Heart left ventricle (tissue), 16 donors: Measurements from ENCODE around the gene ZGLP1. TPM values are rescaled to one million over a fixed set of nuclear protein-coding genes. Genes with fewer than 3 reads are reported as not detected.

Source experiments
- ATAC-seq, 4 donors: fragments of 200-7000 bp; cut with Tn5 transposase; one replicate each; pipeline ENCODE4 v1.9.1; 2020 to 2022; ENCODE audit warnings: moderate library complexity in 4 of 4, mild to moderate bottlenecking in 3 of 4, moderate number of reproducible peaks in 1 of 4
- DNase-seq, 5 donors: peaks; one replicate each; pipeline ENCODE4 v3.0.0-alpha.2; 2020
- H3K27ac ChIP-seq, 12 donors: fragments of 200-600 bp; sonication (generic) in 4 of 12; one replicate each; pipeline versions ENCODE4 v1.5.0 to v1.8.0; 2016 to 2022; ENCODE audit warnings: mild to moderate bottlenecking in 2 of 12
- H3K27me3 ChIP-seq, 9 donors: fragments of 200-600 bp; sonication (generic) in 2 of 9; one replicate each; pipeline versions ENCODE4 v1.5.1 to v1.8.0; 2016 to 2022; ENCODE audit warnings: mild to moderate bottlenecking in 3 of 9
- H3K36me3 ChIP-seq, 9 donors: fragments of 200-600 bp; sonication (generic) in 2 of 9; one replicate each; pipeline versions ENCODE4 v1.5.0 to v1.8.0; 2018 to 2022; ENCODE audit warnings: mild to moderate bottlenecking in 2 of 9
- H3K4me1 ChIP-seq, 12 donors: fragments of 200-600 bp; sonication (generic) in 4 of 12; one replicate each; pipeline versions ENCODE4 v1.5.0 to v1.8.0; 2016 to 2022; ENCODE audit warnings: mild to moderate bottlenecking in 3 of 12
- H3K4me3 ChIP-seq, 12 donors: fragments of 200-600 bp; sonication (generic) in 4 of 12; one replicate each; pipeline versions ENCODE4 v1.5.0 to v1.8.0; 2017 to 2022; ENCODE audit warnings: mild to moderate bottlenecking in 9 of 12, moderate library complexity in 4 of 12
- H3K9me3 ChIP-seq, 12 donors: fragments of 200-600 bp; sonication (generic) in 4 of 12; one replicate each; pipeline versions ENCODE4 v1.5.0 to v1.8.0; 2016 to 2022; ENCODE audit warnings: mild to moderate bottlenecking in 1 of 12
- POLR2A ChIP-seq, 2 donors: fragments of 450-650 bp; IDR thresholded peaks; one replicate each; pipeline ENCODE4 v1.6.1; 2017; ENCODE audit warnings: antibody characterized with exemption in 2 of 2, mild to moderate bottlenecking in 2 of 2, moderate library complexity in 2 of 2
- WGBS, 4 donors: extraction: QIAGEN DNeasy Blood & Tissue Kit in 2 of 4; methylation state at CpG; one replicate each; pipeline versions ENCODE4 v1.1.5 to v1.1.7; 2013 to 2018; 5-methylcytosine and 5-hydroxymethylcytosine counted together
- intact Hi-C, 10 donors: fragments of 100-400 bp; cut with DNase I; formaldehyde crosslinking; loops; one replicate each; pipeline versions ENCODE4 v1.11.1 to v1.14.2; 2022
- polyA plus RNA-seq, 2 donors: library from polyadenylated mRNA; stranded (reverse); fragments of 200-250 nt; gene quantifications; one replicate each; pipeline ENCODE4 v1.2.3, GENCODE V29; 2013
- total RNA-seq, 9 donors: library from RNA; depleted of rRNA in 2 of 9; stranded (reverse); fragments of >200 nt in 2 of 9; fragmentation: NEBNext Ultra II Directional in 3 of 9; extraction: Animal tissue kit (Norgen Biotek cat#: 25700) in 3 of 9; gene quantifications; one replicate each; pipeline versions ENCODE4 v1.1.0 to v1.2.4, GENCODE V29; 2016 to 2023
- TF ChIP-seq, protein P1 (sequence below), 12 donors: fragments of 200-600 bp; sonication (generic) in 4 of 12; IDR thresholded peaks; one replicate each; pipeline versions ENCODE4 v1.5.0 to v1.8.0; 2018 to 2022; ENCODE audit warnings: antibody characterized with exemption in 12 of 12, mild to moderate bottlenecking in 5 of 12
- donor health status: ischemic (EF 13 %, LVEDD 7.1; RV severe dilation, severe dysfunction).
- donor health status: healthy with polysubstance abuse.
- donor health status: DM: no; HTN: yes; CAD: no.
- donor health status: DM: no; HTN: no; CAD: no.
- donor health status: ischemic (EF 25% LVEDD 6.9; RV normal size, moderate dysfunction).
- donor health status: ischemic (EF 25% LVEDD 5.7; RV mildly dilated, moderate dysfunction).
- donor health status: healthy.
- donor health status: DM: yes; HTN: yes; CAD: no.
- donor health status: ischemic (EF 35%, LVEDD 5.7; RV mildly dilated, moderate dysfunction).
- donor health status: nonischemic (EF 11% LVEDD 7.7; RV severe dilation, severe dysfunction).
- donor health status: DM: yes; HTN: yes; CAD: no.
- donor health status: PGD.
- donor health status: ischemic (EF 29% LVEDD 5.4; RV normal size, mild dysfunction).
- donor health status: nonischemic (EF 23%, LVEDD 6.1; RV moderate dilation, normal function).

The ZGLP1 gene
- total and polyA plus RNA-seq, 11 donors: 0.16 to 2.2 (median 1.1) TPM

DNA sequence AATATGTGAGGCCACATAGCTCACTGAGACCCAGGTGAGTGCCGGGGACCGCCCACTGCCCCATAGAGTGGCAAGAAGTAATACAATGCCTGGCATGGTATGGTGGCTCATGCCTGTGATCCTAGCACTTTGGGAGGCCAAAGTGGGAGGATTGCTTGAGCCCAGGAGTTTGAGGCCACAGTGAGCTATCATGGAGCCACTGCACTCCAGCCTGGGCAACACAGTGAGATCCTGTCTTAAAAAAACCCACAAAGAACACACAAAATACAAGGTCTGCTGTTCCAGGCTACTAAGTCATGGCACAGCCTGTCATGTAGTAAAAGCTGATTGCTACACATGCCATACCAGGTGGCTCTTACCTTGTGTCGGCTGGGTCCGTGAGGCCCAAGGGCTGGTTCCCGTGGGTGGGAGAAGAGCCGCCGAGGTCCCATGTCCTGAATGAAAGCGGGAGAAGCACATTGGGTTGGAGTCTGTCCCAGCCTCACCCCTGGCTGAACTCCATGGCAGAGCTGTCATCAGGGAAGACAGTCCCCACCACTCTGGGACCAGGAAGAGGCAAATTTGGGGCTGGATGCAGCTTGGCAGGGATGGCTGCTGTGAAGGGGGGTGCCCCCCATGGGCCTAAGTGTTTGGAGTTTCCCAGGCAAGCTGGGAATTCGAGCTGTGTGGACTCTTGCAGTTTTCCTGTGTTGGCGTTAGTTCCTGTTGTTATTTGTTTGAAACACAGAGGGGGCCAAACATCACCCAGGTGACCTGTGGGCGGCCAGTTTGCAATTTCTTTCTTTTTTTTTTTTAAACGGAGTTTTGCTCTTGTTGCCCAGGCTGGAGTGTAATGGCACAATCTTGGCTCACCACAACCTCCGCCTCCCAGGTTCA, 9.4 kb upstream of the ZGLP1 start:
- no peak for DNase-seq
- intact Hi-C loops: loop anchor here in 1 of 10 donors (5.0 kb wide), 1 partner anchor 43 kb away; no protein-coding TSS in a partner anchor
- ATAC-seq: no peak
- Histone ChIP-seq H3K4me3 (no peak overlapping the region), H3K36me3 (peaks cover 0 to 81% (median 72%) of the 10 kb centered on the region in 9 donors), H3K9me3 (no peaks in the 10 kb centered on the region), H3K27ac (no peak overlapping the region), H3K27me3 (no peaks in the 10 kb centered on the region), H3K4me1 (peaks cover 0 to 20% (median 13%) of the 10 kb centered on the region in 12 donors)
- WGBS, 4 donors: 91 to 94% (median 92%) methylated on average over 13 of the region's 13 CpGs
- TF ChIP-seq, protein P1, sequence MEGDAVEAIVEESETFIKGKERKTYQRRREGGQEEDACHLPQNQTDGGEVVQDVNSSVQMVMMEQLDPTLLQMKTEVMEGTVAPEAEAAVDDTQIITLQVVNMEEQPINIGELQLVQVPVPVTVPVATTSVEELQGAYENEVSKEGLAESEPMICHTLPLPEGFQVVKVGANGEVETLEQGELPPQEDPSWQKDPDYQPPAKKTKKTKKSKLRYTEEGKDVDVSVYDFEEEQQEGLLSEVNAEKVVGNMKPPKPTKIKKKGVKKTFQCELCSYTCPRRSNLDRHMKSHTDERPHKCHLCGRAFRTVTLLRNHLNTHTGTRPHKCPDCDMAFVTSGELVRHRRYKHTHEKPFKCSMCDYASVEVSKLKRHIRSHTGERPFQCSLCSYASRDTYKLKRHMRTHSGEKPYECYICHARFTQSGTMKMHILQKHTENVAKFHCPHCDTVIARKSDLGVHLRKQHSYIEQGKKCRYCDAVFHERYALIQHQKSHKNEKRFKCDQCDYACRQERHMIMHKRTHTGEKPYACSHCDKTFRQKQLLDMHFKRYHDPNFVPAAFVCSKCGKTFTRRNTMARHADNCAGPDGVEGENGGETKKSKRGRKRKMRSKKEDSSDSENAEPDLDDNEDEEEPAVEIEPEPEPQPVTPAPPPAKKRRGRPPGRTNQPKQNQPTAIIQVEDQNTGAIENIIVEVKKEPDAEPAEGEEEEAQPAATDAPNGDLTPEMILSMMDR (IDR thresholded peaks at IDR 0.05): no peak
- TF ChIP-seq POLR2A (IDR thresholded peaks at IDR 0.05): no peak

DNA sequence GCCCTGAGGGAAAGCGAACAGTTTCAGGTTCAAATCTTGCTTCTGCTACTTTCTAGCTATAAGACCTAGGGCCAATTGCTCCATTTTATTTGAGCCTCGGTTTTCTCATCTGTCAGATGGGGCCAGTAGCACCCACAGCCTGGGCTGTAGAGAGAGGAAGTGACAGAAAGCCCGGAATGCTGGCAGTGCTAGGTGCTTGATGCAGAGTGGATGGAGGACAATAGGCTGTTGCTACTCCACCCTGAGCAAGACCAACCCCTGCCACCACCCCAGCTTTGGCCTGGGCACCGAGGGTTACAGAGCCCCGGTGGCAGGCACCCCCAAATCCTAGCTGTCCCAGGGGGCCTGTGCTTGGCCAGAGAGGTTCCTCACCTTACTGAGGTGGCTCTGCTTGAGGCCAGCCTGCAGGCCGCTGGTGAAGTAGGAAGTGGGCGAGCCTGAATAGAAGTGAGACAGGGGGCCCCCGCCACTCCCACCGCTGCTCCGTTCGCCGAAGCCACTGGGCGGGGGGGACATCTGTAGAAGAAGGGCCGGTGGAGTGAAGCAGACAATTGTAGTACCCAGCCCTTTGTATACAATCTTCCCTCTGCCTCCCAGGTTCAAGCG, 8.3 kb upstream of the ZGLP1 start:
- 93 to 96% (median 94%) methylated on average over 14 to 15 of the region's 15 CpGs for WGBS, 4 donors
- TF ChIP-seq, protein P1 (IDR thresholded peaks at IDR 0.05): no peak
- TF ChIP-seq POLR2A (IDR thresholded peaks at IDR 0.05): no peak
- ATAC-seq (no peak), DNase-seq (no peak)
- intact Hi-C loops: loop anchor here in 2 of 10 donors (2.0 to 5.0 kb wide), 2 partner anchors 15 to 44 kb away; partner anchors contain the start of gene RAVER1 (in 1 of the 2)
- Histone ChIP-seq H3K9me3 (no peaks in the 10 kb centered on the region), H3K36me3 (peaks cover 0 to 70% (median 61%) of the 10 kb centered on the region in 9 donors), H3K4me1 (peaks cover 0 to 20% (median 13%) of the 10 kb centered on the region in 12 donors), H3K27me3 (no peaks in the 10 kb centered on the region), H3K27ac (no peak overlapping the region), H3K4me3 (no peak overlapping the region)

DNA sequence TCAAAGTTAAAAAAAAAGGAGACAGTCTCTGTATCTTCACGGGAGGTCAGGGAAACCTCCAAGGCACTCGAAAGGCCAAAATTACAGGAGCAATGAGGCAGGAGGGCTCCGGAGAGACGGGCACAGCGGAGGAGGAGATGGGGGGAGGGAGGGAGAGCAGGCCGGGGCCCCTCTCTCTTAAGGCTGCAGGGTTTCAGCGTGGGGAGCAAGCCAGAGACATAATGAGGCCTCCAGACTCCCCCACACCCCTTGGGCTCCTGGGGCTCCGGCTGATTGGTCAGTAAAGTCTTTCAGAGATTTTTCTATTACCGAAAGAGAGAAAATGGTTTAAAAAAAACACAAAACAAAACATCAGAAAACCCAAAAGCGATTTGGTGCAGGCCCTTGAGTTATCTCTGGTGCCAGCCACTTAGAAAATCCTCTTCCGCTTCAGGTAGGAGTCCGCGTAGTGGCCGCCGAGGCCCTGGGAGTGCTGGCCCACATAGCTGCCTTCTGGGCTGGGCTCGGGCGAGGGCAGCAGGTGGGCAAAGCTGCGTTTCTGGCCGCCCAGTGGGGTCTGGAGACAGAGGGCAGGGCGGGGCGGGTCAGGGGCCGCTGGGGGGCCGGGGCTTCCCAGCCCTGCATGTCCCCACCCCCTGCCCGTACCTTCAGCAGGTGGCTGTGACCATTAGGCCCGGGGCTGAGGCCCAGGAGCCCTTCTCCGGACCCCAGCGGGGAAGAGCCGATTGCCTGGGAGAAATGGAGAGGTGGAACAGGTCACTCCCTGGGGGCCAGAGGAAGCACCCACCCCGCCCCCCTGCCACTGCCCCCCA, 7.6 kb upstream of the ZGLP1 start:
- Histone ChIP-seq H3K9me3 (no peaks in the 10 kb centered on the region), H3K4me3 (no peak overlapping the region), H3K27ac (no peak overlapping the region), H3K27me3 (no peaks in the 10 kb centered on the region), H3K4me1 (peaks cover 0 to 20% (median 13%) of the 10 kb centered on the region in 12 donors), H3K36me3 (peaks cover 0 to 63% (median 55%) of the 10 kb centered on the region in 9 donors)
- DNase-seq (no peak), ATAC-seq (no peak)
- intact Hi-C loops: loop anchor here in 2 of 10 donors (2.0 to 5.0 kb wide), 2 partner anchors 16 to 45 kb away; partner anchors contain the start of gene RAVER1 (in 1 of the 2)
- 85 to 89% (median 87%) methylated on average over 22 to 29 of the region's 29 CpGs for WGBS, 4 donors
- TF ChIP-seq, protein P1 (IDR thresholded peaks at IDR 0.05): no peak
- no peak for TF ChIP-seq POLR2A (IDR thresholded peaks at IDR 0.05)
